Measurements from ENCODE around the gene MBOAT1.

Gene MBOAT1

GRCh38 chr6:20129290-20130088 is 82.8 kb downstream of the MBOAT1 start:
- no peak for DNase-seq

DNA sequence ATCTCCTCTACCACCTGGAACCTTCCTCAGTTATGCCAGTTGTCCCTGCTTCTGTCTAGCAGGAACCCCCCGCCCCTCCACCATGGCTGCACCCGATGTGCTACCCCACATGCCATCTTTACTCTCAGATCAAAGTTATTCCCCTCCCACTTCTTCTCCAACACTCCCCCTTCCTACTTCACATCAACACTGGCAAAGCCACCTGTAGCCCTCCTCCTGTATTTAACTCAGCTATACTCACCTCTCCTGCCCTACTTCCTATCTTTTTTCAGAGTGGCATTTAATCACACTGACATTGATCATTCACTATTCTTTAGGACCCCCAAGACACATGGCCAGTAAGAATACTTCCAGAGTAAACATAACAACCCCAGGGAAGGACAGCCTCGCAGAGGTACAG is 84.3 kb downstream of the MBOAT1 start:
- DNase-seq = no peak

DNA sequence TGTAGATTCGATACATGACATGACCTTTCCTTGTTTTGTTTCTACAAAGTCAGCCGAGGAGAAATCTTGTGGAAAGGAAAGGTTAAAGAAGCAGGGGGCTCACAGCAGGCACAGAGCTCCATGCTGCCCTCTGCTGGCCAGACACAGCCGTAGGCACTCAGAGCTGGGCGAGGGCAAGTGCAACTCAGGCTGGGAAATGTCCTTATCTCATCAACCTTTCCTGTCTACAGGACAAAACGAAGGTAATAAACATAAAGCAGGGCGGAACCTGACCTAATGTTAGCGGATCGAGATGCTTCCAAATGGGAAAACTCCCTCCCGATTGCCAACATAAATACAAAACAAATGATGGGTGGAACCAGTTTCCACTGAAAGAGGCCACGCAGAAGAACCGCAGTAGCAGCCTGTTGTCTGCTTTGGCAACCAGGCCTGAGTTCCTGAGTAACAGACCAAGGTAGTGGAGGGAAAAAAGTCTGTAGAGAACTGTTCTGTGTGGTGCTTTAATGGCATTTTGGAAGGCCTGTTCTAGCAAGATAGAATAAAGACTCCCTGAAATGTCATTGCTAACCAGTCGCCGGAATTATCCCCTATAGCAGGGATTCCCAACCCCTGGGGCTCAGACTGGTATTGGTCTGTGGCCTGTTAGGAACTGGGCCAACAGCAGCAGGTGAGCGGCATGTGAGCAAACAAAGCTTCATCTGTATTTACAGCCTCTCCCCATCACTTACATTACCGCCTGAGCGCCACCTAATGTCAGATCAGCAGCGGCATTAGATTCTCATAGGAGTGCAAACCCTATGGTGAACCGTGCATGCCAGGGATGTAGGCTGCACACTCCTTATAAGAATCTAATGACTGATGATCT is 85.2 kb downstream of the MBOAT1 start:
- peak; percentile 92 to 98 for DNase-seq

- no peak for DNase-seq
Measured at GRCh38 chr6:20126102-20126752, 86.0 kb downstream of the MBOAT1 start.

- DNase-seq = no peak
Measured at GRCh38 chr6:20124545-20124944, 87.7 kb downstream of the MBOAT1 start.

DNA sequence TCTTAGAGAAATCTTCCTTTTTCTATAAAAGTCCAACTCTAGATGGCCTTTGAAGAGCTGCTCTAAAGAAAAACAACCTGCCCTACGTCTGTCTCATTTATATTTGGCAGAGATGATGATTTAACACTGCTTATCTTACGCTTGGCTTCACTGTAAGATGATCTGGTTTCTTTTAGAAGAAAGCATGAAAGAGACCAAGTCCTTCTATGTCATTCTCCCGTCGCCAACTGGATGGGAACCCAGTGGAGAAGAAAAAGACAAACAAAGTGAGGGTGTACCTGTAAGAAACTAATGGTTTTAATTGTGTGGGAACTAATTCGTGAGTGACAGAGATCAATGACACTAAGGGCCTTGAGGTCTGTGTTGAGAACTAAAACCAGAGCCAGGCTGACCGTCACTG is 92.8 kb downstream of the MBOAT1 start:
- no peak for DNase-seq

DNA sequence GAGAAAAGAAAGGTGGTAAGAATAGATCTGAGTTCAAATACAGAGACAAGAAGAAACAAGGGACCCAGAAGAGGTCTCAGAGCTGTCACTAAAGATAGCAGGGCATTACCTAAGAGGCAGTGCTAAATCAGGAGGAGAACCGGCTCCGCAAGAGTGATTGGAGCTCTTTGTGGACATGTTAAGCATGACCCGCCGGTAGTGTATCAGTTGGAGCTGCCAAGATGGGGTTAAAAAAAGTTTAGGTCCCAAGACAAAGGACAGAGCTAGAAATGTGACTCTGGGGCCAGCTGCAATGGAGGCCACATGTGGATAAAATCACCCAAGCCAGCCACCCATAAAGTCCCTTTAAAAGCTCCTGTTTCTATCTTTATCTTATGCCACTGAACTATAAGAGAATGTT is 93.4 kb downstream of the MBOAT1 start:
- DNase-seq = no peak

- no peak for DNase-seq
Measured at GRCh38 chr6:20117474-20117873, 94.8 kb downstream of the MBOAT1 start.

- DNase-seq = no peak
Measured at GRCh38 chr6:20116792-20117191, 95.5 kb downstream of the MBOAT1 start.

DNA sequence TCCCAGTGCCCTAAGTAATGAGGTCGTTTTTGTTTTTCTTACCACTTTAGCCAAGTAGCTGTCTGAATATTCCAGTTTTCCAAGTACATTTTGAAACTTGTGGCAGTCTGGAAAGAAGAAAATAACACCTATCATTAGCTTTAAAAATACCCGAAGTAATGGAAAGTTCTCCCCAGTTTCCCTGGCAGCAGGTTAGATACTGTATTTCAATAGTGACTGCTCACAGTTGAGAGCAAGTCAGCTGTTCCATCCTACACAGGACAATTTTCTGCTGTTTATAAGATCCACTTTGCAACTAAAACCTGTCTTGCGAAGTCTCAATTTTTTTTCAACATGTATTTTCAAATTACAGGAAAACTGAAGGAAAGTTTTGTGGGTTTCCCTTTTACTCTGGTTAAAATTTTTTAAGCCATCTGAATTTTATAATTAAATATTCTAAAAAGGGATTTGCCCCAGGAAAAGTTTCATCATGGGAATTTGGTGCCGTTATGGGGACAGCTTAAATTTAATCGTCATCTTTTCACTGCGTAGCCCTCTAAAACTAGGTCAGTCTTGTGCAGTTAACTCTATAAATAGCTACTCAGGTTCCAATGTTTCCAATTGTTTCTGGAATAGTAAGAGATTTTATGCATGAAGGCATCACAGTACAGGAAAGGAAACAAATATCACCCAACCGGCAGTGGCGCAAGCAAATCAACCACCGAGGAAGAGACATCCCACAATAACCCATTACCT is 96.9 kb downstream of the MBOAT1 start:
- DNase-seq = no peak

DNA sequence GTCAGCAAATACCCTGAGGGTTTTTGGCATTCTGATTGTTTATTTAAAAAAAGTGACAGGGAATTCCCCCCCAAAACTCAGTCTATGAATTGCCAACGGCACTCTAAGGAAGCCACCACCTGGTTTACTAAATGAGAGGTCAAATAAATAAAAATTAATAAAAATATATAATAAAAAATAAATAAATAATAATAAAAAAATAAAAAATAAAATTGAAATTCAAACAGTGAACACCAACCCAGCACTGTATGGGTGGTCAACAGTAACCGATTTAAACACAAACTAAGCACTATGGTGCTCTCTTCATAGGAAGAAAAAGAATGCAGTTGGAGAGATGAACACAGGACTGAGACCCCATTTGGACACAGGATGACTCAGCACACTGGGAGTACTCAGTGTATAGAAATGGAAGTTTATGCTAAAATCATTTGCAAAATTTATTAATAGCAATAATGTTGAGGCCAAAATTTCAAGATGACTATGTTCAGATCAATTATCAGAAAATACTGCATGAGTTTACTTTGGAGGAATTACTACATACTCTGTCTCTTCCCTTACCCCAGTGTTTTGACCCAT is 98.5 kb downstream of the MBOAT1 start:
- no peak for DNase-seq

- no peak for DNase-seq
Measured at GRCh38 chr6:20112841-20113240, 99.4 kb downstream of the MBOAT1 start.

DNA sequence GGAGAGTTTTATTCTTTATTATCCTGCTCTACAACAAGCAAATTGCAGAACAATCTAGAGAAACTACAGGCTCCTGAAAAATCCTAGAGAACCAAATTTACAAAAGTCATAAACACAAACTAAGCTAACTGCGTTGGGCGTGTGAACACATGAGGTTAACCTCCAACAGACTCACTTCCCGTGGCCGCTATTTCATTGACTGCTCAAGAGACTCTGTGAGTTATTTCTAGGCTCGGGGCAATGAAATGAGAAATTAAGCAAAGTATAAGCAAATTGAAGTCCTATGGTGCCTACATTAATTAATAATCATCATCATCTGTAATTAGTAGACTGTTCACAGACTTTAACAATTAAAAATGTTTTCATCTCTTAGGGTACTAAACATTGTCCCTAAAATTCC is 100.0 kb downstream of the MBOAT1 start:
- DNase-seq = no peak

- no peak for DNase-seq
Measured at GRCh38 chr6:20110478-20110877, 101.8 kb downstream of the MBOAT1 start.

DNA sequence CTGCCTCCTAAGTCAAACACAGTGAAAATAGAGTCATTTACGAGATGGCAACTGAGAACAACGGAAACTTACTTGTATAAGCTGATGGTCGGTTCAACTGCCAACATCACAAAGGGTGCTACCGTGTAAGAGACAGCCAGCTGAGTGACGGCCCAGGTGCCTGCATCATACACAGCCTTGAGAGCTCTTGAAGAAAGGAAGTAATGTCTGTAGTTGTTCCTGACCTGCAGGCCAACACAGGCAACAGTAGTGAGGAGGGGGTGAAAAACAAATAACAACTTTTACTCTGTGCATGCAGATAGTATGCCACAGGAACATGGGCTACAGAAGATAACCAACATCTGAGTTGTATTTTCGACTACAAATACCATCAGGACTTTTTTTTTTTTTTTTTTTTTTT is 102.7 kb downstream of the MBOAT1 start:
- no peak for DNase-seq

GRCh38 chr6:20105838-20106237 is 106.4 kb downstream of the MBOAT1 start:
- DNase-seq = no peak

DNA sequence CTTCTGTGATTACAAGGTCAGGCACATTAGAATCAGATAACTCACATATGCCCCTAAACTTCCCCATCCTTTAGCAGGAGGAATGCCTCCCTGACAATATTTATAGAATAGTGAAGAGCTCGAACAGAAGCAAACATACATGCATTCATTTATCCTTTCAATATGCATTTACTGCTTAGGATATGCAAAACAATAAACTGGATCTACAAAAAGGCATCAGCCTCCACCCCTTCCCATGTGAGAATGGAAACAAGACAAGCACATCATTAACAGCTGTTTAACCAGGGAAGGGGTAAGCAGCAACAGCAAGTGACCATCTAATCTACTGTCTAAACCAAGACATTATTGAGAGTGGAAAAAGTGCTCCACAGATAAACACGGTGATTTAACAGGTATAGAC is 107.6 kb downstream of the MBOAT1 start:
- no peak for DNase-seq

DNA sequence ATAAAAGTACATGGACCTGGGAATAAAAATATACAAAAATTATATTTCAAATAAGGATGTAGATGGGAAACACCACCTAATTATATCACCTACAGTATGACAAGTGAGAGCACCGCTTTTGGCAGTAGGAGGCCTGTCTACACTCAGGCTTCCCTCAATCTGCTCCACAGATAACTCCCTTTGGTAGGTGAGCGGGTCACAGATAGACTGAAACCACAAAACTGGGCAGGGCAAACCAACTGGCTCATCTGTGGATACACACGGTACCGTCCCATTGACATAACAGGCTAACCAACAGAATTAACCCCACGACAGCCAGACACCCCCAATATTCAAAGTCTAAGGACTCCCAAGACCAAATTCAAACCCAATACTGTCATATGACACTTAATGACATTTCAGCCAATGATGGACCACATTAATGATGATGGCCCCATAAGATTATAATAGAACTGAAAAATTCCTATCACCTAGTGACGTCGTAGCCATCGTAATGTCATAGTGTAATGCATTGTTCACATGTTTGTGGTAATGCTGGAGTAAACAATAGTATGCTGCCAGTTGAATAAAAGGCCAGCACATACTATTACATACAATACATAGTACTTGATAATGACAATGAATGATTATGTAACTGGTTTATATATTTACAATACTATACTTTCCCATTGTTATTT is 109.7 kb downstream of the MBOAT1 start:
- no peak for DNase-seq

DNA sequence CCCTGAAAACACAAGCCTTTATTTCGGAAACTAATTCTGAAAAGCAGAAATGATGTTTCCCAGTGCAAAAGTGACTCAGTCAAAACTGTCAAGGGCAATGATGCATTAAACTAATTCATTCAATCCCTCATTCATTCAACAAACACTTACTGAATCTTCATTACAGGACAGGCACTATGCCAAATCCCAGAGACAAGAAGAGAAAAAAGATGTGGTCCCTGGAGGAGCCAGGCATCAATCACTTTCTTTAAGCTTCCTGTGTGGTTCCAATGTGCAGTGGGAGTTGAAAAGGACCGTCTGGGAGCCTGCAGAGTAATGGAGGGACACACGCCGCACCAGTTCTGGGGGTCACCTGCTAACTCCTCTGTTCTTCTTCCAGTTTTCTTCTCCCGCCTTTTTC is 113.1 kb downstream of the MBOAT1 start:
- DNase-seq = no peak

GRCh38 chr6:20098267-20098876 is 113.9 kb downstream of the MBOAT1 start:
- no peak for DNase-seq

GRCh38 chr6:20096536-20096935 is 115.7 kb downstream of the MBOAT1 start:
- DNase-seq = no peak

GRCh38 chr6:20095436-20095835 is 116.8 kb downstream of the MBOAT1 start:
- DNase-seq = no peak
